ENCODE measurements around the gene FTO. TPM values are rescaled to one million over a fixed set of nuclear protein-coding genes. Genes with fewer than 3 reads are reported as not detected.

Gene FTO
- total and polyA plus RNA-seq, 2 of the 13 experiments (the other 11 are each of a cell fraction or from before 2014, with no cell fraction given), result 41.6 to 55.8 TPM

- TF ChIP-seq TFAP4 (IDR thresholded peaks at IDR 0.05; ENCODE audit: borderline replicate concordance, low read depth), result peak; percentile 64; the same call in 1 of the 2 replicates
- TF ChIP-seq TBX2 (CRISPR knock-in tag; IDR thresholded peaks at IDR 0.05; ENCODE audit: borderline replicate concordance), result peak; percentile 95
- no peak for TF ChIP-seq GLMP (CRISPR knock-in tag; IDR thresholded peaks at IDR 0.05; ENCODE audit: borderline replicate concordance)
- TF ChIP-seq ZNF644 (CRISPR knock-in tag; IDR thresholded peaks at IDR 0.05; ENCODE audit: low read depth), result 0 out of 2 replicates have a peak, but pooled peaks have one; percentile 75
- TF ChIP-seq SRSF9 (IDR thresholded peaks at IDR 0.05; ENCODE audit: borderline replicate concordance, insufficient read depth, low read depth, low read length, poor library complexity, severe bottlenecking), result no peak
- no peak for TF ChIP-seq POLR2G (IDR thresholded peaks at IDR 0.05; ENCODE audit: low read depth, low read length)
- peak; percentile 74; the same call in 1 of the 2 replicates for TF ChIP-seq IKZF5 (CRISPR knock-in tag; IDR thresholded peaks at IDR 0.05)
- no peak for TF ChIP-seq IRX3 (CRISPR knock-in tag; IDR thresholded peaks at IDR 0.05; ENCODE audit: borderline replicate concordance, low read depth)
- TF ChIP-seq NFRKB (IDR thresholded peaks at IDR 0.05), result no peak
- no peak for TF ChIP-seq FOSL1 (CRISPR knock-in tag; IDR thresholded peaks at IDR 0.05; ENCODE audit: borderline replicate concordance)
- no peak for TF ChIP-seq NRL (CRISPR knock-in tag; IDR thresholded peaks at IDR 0.05; ENCODE audit: borderline replicate concordance)
- no peak for TF ChIP-seq SMAD1 (CRISPR knock-in tag; IDR thresholded peaks at IDR 0.05; ENCODE audit: borderline replicate concordance, low read depth)
- TF ChIP-seq SMAD9 (CRISPR knock-in tag; IDR thresholded peaks at IDR 0.05), result no peak
- TF ChIP-seq SALL2 (CRISPR knock-in tag; IDR thresholded peaks at IDR 0.05), result no peak
- no peak for TF ChIP-seq TRIM22 (IDR thresholded peaks at IDR 0.05)
- no peak for TF ChIP-seq ZNF704 (CRISPR knock-in tag; IDR thresholded peaks at IDR 0.05; ENCODE audit: borderline replicate concordance)
- peak; percentile 87 for TF ChIP-seq ZEB1 (IDR thresholded peaks at IDR 0.05; ENCODE audit: insufficient replicate concordance, low read depth)
- no peak for TF ChIP-seq USF2 (IDR thresholded peaks at IDR 0.05; ENCODE audit: low read depth, low read length)
- TF ChIP-seq USF2 (CRISPR knock-in tag; IDR thresholded peaks at IDR 0.05; ENCODE audit: borderline replicate concordance), result no peak
- no peak for TF ChIP-seq MAFF (IDR thresholded peaks at IDR 0.05; ENCODE audit: low read depth, low read length)
Measured at GRCh38 chr16:54102888-54103866, 399.2 kb downstream of the FTO start (continued).
